HL-60 (cell line): Measurements from ENCODE around the gene KMT2C.

Experiments
- DNase-seq, 2 experiments: peaks; one replicate each; pipeline ENCODE4 v3.0.0-alpha.2; 2010 to 2020; ENCODE audit warnings: low read depth in 1 of 2, low spot score in 1 of 2
- H3K27ac ChIP-seq: fragments of 250-450 bp; sonication (Bioruptor Pico); replicated peaks from 2 replicates; pipeline ENCODE4 v1.5.1; 2020; ENCODE audit warnings: mild to moderate bottlenecking, moderate library complexity
- H3K27me3 ChIP-seq: fragments of 250-450 bp; sonication (Bioruptor Pico); 2 replicates; pipeline ENCODE4 v1.5.1; 2021; ENCODE audit warnings: mild to moderate bottlenecking, moderate library complexity; ENCODE audit not compliant: insufficient read depth, poor library complexity, severe bottlenecking
- H3K4me3 ChIP-seq: replicated peaks from 2 replicates; pipeline ENCODE4 v1.5.1; 2011; ENCODE audit warnings: mild to moderate bottlenecking, control low read depth, low read length; ENCODE audit not compliant: insufficient read depth
- GABPA ChIP-seq: IDR thresholded peaks from 2 replicates; pipeline ENCODE4 v1.6.1; 2012; ENCODE audit warnings: low read depth
- POLR2AphosphoS5 ChIP-seq: IDR thresholded peaks from 2 replicates; pipeline ENCODE4 v1.6.1; 2012; ENCODE audit warnings: low read depth
- SPI1 ChIP-seq: IDR thresholded peaks from 2 replicates; pipeline ENCODE4 v1.6.1; 2012; ENCODE audit warnings: low read depth, mild to moderate bottlenecking, borderline replicate concordance
- TF ChIP-seq, protein P1 (sequence below): IDR thresholded peaks from 2 replicates; pipeline ENCODE4 v1.6.1; 2012; ENCODE audit warnings: low read depth; ENCODE audit not compliant: insufficient replicate concordance
- TF ChIP-seq, protein P2 (sequence below): IDR thresholded peaks from one replicate; pipeline ENCODE4 v1.5.1; 2011; ENCODE audit warnings: low read length, control low read depth, inconsistent platforms; ENCODE audit not compliant: insufficient read depth

Gene KMT2C

DNA sequence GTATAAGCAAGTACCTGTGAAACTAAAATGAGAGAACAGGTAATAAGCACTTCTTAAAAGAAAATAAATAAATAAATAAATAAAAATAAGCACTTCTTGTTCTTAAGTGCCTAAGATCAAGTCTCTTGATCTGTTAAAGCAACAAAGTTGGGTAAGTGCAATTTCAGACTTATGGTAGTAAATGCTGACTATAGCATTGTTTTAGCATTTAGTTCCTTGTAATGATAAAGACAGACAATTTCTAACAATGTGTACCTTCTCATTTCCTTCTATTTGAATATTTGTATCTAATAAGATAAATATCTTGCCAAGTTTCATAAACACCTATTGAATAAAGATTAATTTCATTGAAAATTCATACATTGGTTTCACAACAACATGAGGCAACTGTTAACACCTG, 323.0 kb downstream of the KMT2C start:
- DNase-seq, result no peak
- Histone ChIP-seq H3K27ac (no peak overlapping the region), H3K4me3 (no peak overlapping the region), H3K27me3 (no peaks in the 10 kb centered on the region)
- no peak for TF ChIP-seq POLR2AphosphoS5
- no peak for TF ChIP-seq GABPA
- TF ChIP-seq, protein P1, sequence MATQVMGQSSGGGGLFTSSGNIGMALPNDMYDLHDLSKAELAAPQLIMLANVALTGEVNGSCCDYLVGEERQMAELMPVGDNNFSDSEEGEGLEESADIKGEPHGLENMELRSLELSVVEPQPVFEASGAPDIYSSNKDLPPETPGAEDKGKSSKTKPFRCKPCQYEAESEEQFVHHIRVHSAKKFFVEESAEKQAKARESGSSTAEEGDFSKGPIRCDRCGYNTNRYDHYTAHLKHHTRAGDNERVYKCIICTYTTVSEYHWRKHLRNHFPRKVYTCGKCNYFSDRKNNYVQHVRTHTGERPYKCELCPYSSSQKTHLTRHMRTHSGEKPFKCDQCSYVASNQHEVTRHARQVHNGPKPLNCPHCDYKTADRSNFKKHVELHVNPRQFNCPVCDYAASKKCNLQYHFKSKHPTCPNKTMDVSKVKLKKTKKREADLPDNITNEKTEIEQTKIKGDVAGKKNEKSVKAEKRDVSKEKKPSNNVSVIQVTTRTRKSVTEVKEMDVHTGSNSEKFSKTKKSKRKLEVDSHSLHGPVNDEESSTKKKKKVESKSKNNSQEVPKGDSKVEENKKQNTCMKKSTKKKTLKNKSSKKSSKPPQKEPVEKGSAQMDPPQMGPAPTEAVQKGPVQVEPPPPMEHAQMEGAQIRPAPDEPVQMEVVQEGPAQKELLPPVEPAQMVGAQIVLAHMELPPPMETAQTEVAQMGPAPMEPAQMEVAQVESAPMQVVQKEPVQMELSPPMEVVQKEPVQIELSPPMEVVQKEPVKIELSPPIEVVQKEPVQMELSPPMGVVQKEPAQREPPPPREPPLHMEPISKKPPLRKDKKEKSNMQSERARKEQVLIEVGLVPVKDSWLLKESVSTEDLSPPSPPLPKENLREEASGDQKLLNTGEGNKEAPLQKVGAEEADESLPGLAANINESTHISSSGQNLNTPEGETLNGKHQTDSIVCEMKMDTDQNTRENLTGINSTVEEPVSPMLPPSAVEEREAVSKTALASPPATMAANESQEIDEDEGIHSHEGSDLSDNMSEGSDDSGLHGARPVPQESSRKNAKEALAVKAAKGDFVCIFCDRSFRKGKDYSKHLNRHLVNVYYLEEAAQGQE, result no peak
- TF ChIP-seq, protein P2, sequence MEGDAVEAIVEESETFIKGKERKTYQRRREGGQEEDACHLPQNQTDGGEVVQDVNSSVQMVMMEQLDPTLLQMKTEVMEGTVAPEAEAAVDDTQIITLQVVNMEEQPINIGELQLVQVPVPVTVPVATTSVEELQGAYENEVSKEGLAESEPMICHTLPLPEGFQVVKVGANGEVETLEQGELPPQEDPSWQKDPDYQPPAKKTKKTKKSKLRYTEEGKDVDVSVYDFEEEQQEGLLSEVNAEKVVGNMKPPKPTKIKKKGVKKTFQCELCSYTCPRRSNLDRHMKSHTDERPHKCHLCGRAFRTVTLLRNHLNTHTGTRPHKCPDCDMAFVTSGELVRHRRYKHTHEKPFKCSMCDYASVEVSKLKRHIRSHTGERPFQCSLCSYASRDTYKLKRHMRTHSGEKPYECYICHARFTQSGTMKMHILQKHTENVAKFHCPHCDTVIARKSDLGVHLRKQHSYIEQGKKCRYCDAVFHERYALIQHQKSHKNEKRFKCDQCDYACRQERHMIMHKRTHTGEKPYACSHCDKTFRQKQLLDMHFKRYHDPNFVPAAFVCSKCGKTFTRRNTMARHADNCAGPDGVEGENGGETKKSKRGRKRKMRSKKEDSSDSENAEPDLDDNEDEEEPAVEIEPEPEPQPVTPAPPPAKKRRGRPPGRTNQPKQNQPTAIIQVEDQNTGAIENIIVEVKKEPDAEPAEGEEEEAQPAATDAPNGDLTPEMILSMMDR, result no peak

DNA sequence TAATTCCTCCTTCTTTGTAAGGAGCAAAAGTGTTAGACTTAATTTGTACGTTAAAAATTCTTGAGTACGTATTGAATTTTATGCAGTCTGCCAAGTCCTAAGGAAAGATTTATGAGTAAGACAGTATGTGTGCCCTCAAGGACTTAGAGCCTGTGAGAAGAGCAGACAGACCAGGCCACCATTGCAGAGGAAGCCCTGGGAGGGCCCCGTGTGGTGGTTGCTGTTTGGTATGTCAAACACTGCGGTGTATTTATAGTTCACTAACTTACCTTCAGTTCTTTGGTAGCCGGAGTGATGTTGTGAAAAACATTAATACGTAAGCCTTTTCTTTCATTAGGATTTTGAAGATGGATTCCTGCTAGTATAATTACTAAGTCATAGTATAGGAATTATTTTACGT, 327.4 kb downstream of the KMT2C start:
- Histone ChIP-seq H3K27me3 (no peaks in the 10 kb centered on the region), H3K4me3 (no peak overlapping the region), H3K27ac (no peak overlapping the region)
- TF ChIP-seq POLR2AphosphoS5, result no peak
- TF ChIP-seq, protein P2, result no peak
- no peak for TF ChIP-seq GABPA
- TF ChIP-seq SPI1, result no peak
- TF ChIP-seq, protein P1, result no peak
- DNase-seq, result no peak

DNA sequence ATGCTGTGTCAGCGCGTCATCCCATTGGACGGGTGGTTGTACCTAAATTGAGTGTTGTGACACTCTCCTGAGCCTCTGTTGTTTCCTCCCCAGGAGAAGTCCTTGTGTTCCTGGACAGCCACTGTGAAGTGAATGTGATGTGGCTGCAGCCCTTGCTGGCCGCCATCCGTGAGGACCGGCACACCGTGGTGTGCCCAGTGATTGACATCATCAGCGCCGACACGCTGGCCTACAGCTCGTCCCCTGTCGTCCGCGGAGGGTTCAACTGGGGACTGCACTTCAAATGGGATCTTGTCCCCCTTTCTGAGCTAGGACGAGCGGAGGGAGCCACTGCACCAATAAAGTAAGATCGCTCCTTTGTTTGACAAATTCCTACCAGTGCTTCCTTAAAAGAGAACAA, 327.9 kb downstream of the KMT2C start:
- DNase-seq, result no peak
- H3K27ac ChIP-seq, result no peak overlapping the region
- H3K4me3 ChIP-seq, result no peak overlapping the region
- no peaks in the 10 kb centered on the region for H3K27me3 ChIP-seq
- no peak for TF ChIP-seq GABPA
- TF ChIP-seq, protein P2, result no peak
- no peak for TF ChIP-seq POLR2AphosphoS5
- TF ChIP-seq, protein P1, result no peak
- TF ChIP-seq SPI1, result no peak
